Panc1 (cell line): ENCODE measurements around the gene CCT7.

ENCODE experiments used
- TF ChIP-seq, protein P1 (sequence below), 2 experiments: IDR thresholded peaks; 2 replicates each; pipeline ENCODE4 v1.6.1; 2011 to 2012; ENCODE audit warnings: low read depth in 2 of 2, control low read depth in 1 of 2, low read length in 1 of 2, mild to moderate bottlenecking in 1 of 2, moderate library complexity in 1 of 2; ENCODE audit not compliant: insufficient read depth in 1 of 2
- TF ChIP-seq, protein P2 (sequence below): fragments of 450-650 bp; IDR thresholded peaks from 2 replicates; pipeline ENCODE4 v1.5.1; 2017; ENCODE audit warnings: mild to moderate bottlenecking

DNA sequence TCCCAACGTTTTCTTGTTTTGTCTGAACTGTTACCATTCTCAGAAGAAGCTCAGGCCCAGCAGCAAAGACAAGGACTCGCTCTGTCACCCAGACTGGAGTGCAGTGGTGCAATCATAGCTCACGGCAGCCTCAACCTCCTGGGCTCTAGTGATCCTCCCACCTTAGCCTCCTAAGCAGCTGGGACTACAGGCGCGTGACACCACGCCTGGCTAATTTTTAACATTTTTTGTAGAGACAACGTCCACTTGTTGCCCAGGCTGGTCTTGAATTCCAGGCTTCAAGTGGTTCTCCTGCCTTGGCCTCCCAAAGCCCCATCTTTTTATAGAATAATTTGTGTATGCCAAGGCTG, 22.0 kb upstream of the CCT7 start:
- TF ChIP-seq, protein P1, sequence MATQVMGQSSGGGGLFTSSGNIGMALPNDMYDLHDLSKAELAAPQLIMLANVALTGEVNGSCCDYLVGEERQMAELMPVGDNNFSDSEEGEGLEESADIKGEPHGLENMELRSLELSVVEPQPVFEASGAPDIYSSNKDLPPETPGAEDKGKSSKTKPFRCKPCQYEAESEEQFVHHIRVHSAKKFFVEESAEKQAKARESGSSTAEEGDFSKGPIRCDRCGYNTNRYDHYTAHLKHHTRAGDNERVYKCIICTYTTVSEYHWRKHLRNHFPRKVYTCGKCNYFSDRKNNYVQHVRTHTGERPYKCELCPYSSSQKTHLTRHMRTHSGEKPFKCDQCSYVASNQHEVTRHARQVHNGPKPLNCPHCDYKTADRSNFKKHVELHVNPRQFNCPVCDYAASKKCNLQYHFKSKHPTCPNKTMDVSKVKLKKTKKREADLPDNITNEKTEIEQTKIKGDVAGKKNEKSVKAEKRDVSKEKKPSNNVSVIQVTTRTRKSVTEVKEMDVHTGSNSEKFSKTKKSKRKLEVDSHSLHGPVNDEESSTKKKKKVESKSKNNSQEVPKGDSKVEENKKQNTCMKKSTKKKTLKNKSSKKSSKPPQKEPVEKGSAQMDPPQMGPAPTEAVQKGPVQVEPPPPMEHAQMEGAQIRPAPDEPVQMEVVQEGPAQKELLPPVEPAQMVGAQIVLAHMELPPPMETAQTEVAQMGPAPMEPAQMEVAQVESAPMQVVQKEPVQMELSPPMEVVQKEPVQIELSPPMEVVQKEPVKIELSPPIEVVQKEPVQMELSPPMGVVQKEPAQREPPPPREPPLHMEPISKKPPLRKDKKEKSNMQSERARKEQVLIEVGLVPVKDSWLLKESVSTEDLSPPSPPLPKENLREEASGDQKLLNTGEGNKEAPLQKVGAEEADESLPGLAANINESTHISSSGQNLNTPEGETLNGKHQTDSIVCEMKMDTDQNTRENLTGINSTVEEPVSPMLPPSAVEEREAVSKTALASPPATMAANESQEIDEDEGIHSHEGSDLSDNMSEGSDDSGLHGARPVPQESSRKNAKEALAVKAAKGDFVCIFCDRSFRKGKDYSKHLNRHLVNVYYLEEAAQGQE (IDR thresholded peaks at IDR 0.05; ENCODE audit: insufficient read depth in 1 of 2, low read depth in 2 of 2, low read length in 1 of 2) = no peak
- TF ChIP-seq, protein P2, sequence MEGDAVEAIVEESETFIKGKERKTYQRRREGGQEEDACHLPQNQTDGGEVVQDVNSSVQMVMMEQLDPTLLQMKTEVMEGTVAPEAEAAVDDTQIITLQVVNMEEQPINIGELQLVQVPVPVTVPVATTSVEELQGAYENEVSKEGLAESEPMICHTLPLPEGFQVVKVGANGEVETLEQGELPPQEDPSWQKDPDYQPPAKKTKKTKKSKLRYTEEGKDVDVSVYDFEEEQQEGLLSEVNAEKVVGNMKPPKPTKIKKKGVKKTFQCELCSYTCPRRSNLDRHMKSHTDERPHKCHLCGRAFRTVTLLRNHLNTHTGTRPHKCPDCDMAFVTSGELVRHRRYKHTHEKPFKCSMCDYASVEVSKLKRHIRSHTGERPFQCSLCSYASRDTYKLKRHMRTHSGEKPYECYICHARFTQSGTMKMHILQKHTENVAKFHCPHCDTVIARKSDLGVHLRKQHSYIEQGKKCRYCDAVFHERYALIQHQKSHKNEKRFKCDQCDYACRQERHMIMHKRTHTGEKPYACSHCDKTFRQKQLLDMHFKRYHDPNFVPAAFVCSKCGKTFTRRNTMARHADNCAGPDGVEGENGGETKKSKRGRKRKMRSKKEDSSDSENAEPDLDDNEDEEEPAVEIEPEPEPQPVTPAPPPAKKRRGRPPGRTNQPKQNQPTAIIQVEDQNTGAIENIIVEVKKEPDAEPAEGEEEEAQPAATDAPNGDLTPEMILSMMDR = no peak
